Trophoblast cell (in vitro differentiated cells and primary cell): Measurements from ENCODE around the gene ZBTB12.
"Not testable (repeated sequence)": the region's sequence is repeated elsewhere in the genome, so short reads cannot be mapped to it uniquely, and the experiment has no call there.

ENCODE experiments used
- DNase-seq, 2 donors: peaks; one replicate each; pipeline ENCODE4 v3.0.0-alpha.2; 2016
- H2AFZ ChIP-seq: 2 replicates; pipeline ENCODE4 v1.6.1; 2013; ENCODE audit warnings: low read length, moderate library complexity, mild to moderate bottlenecking; ENCODE audit not compliant: insufficient read depth, poor library complexity
- H2AK5ac ChIP-seq: 2 replicates; pipeline ENCODE4 v1.6.1; 2013; ENCODE audit warnings: mild to moderate bottlenecking, low read length
- H2BK120ac ChIP-seq: 2 replicates; pipeline ENCODE4 v1.6.1; 2013; ENCODE audit warnings: low read length, mild to moderate bottlenecking, moderate library complexity; ENCODE audit not compliant: insufficient read depth, poor library complexity
- H2BK12ac ChIP-seq: 2 replicates; pipeline ENCODE4 v1.6.1; 2013; ENCODE audit warnings: mild to moderate bottlenecking, low read length, moderate library complexity
- H2BK5ac ChIP-seq: 2 replicates; pipeline ENCODE4 v1.6.1; 2013; ENCODE audit warnings: low read length, low read depth, moderate library complexity, mild to moderate bottlenecking; ENCODE audit not compliant: poor library complexity
- H3K14ac ChIP-seq: 2 replicates; pipeline ENCODE4 v1.6.1; 2013; ENCODE audit warnings: mild to moderate bottlenecking, low read length
- H3K18ac ChIP-seq: 2 replicates; pipeline ENCODE4 v1.6.1; 2013; ENCODE audit warnings: mild to moderate bottlenecking, low read length
- H3K23ac ChIP-seq: 2 replicates; pipeline ENCODE4 v1.6.1; 2013; ENCODE audit warnings: low read length
- H3K27ac ChIP-seq: 2 replicates; pipeline ENCODE4 v1.5.1; 2013; ENCODE audit warnings: low read depth, mild to moderate bottlenecking, inconsistent platforms, low read length, moderate library complexity
- H3K27me3 ChIP-seq: 2 replicates; pipeline ENCODE4 v1.6.1; 2013; ENCODE audit warnings: inconsistent platforms, mild to moderate bottlenecking, low read length, moderate library complexity; ENCODE audit not compliant: insufficient read depth
- H3K36me3 ChIP-seq, 2 experiments: 1 replicate in 1 of 2; 2 replicates in 1 of 2; pipeline ENCODE4 v1.6.1; 2013; ENCODE audit warnings: low read length in 2 of 2, mild to moderate bottlenecking in 2 of 2, moderate library complexity in 1 of 2; ENCODE audit not compliant: insufficient read depth in 2 of 2, control insufficient read depth in 1 of 2
- H3K4ac ChIP-seq: 2 replicates; pipeline ENCODE4 v1.6.1; 2013; ENCODE audit warnings: low read depth, mild to moderate bottlenecking, low read length, moderate library complexity
- H3K4me1 ChIP-seq, 2 experiments: 1 replicate in 1 of 2; 2 replicates in 1 of 2; pipeline ENCODE4 v1.6.1; 2013; ENCODE audit warnings: low read length in 2 of 2, mild to moderate bottlenecking in 2 of 2, moderate library complexity in 1 of 2; ENCODE audit not compliant: insufficient read depth in 2 of 2, control insufficient read depth in 1 of 2
- H3K4me2 ChIP-seq: 2 replicates; pipeline ENCODE4 v1.6.1; 2013; ENCODE audit warnings: inconsistent platforms, mild to moderate bottlenecking, low read length, moderate library complexity
- H3K4me3 ChIP-seq: 2 replicates; pipeline ENCODE4 v1.5.1; 2013; ENCODE audit warnings: mild to moderate bottlenecking, low read depth, low read length, inconsistent platforms
- H3K79me1 ChIP-seq: one replicate; pipeline ENCODE4 v1.6.1; 2013; ENCODE audit warnings: low read length
- H3K79me2 ChIP-seq: 2 replicates; pipeline ENCODE4 v1.6.1; 2013; ENCODE audit warnings: low read length, mild to moderate bottlenecking; ENCODE audit not compliant: control insufficient read depth, insufficient read depth, poor library complexity
- H3K9ac ChIP-seq: 2 replicates; pipeline ENCODE4 v1.6.1; 2013; ENCODE audit warnings: mild to moderate bottlenecking, low read length
- H3K9me3 ChIP-seq: 2 replicates; pipeline ENCODE4 v1.6.1; 2013; ENCODE audit warnings: low read depth, mild to moderate bottlenecking, control low read depth, inconsistent platforms, low read length; ENCODE audit not compliant: insufficient read depth
- H4K12ac ChIP-seq: 2 replicates; pipeline ENCODE4 v1.6.1; 2013; ENCODE audit warnings: low read depth, mild to moderate bottlenecking, low read length, moderate library complexity
- H4K8ac ChIP-seq: 2 replicates; pipeline ENCODE4 v1.6.1; 2013; ENCODE audit warnings: low read depth, mild to moderate bottlenecking, low read length, moderate library complexity
- H4K91ac ChIP-seq: one replicate; pipeline ENCODE4 v1.6.1; 2013; ENCODE audit warnings: low read depth, mild to moderate bottlenecking, low read length, moderate library complexity
- WGBS: extraction: QIAGEN DNeasy Blood & Tissue Kit; methylation state at CpG from one replicate; pipeline ENCODE4 v1.1.7; 2013; ENCODE audit warnings: missing lambda C conversion rate; ENCODE audit not compliant: insufficient read length, insufficient coverage; ENCODE audit errors: extremely low coverage; 5-methylcytosine and 5-hydroxymethylcytosine counted together

The ZBTB12 gene

GRCh38 chr6:31868658-31868971, 33.3 kb downstream of the ZBTB12 start:
- not testable (repeated sequence) for H2BK12ac ChIP-seq, H4K91ac ChIP-seq

GRCh38 chr6:31865205-31866118, 36.4 kb downstream of the ZBTB12 start:
- Histone ChIP-seq H3K9ac (no peak overlapping the region), H3K14ac (peak overlapping the region; percentile 11), H4K91ac (no peak overlapping the region), H3K23ac (no peak overlapping the region), H3K36me3 (peaks cover 3 to 7% of the 10 kb centered on the region in 2 experiments), H3K79me2 (peaks cover 6% of the 10 kb centered on the region), H3K4me1 (peaks cover 10 to 18% of the 10 kb centered on the region in 2 experiments), H3K9me3 (no peaks in the 10 kb centered on the region), H2BK5ac (no peak overlapping the region), H2AFZ (no peak overlapping the region), H3K4me3 (no peak overlapping the region), H4K12ac (no peak overlapping the region), H3K18ac (no peak overlapping the region), H2AK5ac (no peak overlapping the region), H3K27ac (no peak overlapping the region), H3K4ac (no peak overlapping the region), H3K4me2 (no peak overlapping the region), H3K27me3 (no peaks in the 10 kb centered on the region), H3K79me1 (peaks cover 8% of the 10 kb centered on the region), H2BK120ac (no peak overlapping the region), H2BK12ac (no peak overlapping the region), H4K8ac (no peak overlapping the region)
- DNase-seq: peak; percentile 77 to 84
- no CpG with 5 or more reads among the region's 21 CpGs for WGBS

More at GRCh38 chr6:31868658-31868971, 33.3 kb downstream of the ZBTB12 start:
- DNase-seq, H3K27ac ChIP-seq, H3K36me3 ChIP-seq, H2AFZ ChIP-seq, H3K4me2 ChIP-seq, H3K9ac ChIP-seq, H3K23ac ChIP-seq, H3K18ac ChIP-seq, H4K12ac ChIP-seq, H3K4ac ChIP-seq, H3K79me2 ChIP-seq, H3K79me1 ChIP-seq, H2BK5ac ChIP-seq, H2AK5ac ChIP-seq, H3K4me3 ChIP-seq, H3K14ac ChIP-seq, H3K9me3 ChIP-seq, H4K8ac ChIP-seq, H3K27me3 ChIP-seq, H2BK120ac ChIP-seq: not testable (repeated sequence)
- no CpG with 5 or more reads among the region's 1 CpG for WGBS
- H3K4me1 ChIP-seq: peaks cover 11 to 22% of the 10 kb centered on the region in 2 experiments

GRCh38 chr6:31864818-31865204, 37.1 kb downstream of the ZBTB12 start:
- Histone ChIP-seq H3K9ac (no peak overlapping the region), H3K36me3 (peaks cover 9 to 14% of the 10 kb centered on the region in 2 experiments), H4K8ac (no peak overlapping the region), H3K27ac (no peak overlapping the region), H3K4ac (no peak overlapping the region), H2AFZ (no peak overlapping the region), H2BK12ac (peak overlapping the region; percentile 72), H4K12ac (no peak overlapping the region), H3K23ac (no peak overlapping the region), H3K79me2 (peaks cover 6% of the 10 kb centered on the region), H3K18ac (no peak overlapping the region), H3K79me1 (peaks cover 8% of the 10 kb centered on the region), H2AK5ac (no peak overlapping the region), H3K4me2 (no peak overlapping the region), H2BK5ac (no peak overlapping the region), H3K27me3 (no peaks in the 10 kb centered on the region), H4K91ac (peak overlapping the region; percentile 34), H3K4me3 (no peak overlapping the region), H3K9me3 (no peaks in the 10 kb centered on the region), H3K14ac (peak overlapping the region; percentile 11), H3K4me1 (peaks cover 10 to 18% of the 10 kb centered on the region in 2 experiments), H2BK120ac (peak overlapping the region; percentile 17)
- WGBS: no CpG with 5 or more reads among the region's 8 CpGs
- DNase-seq: no peak

GRCh38 chr6:31864123-31864562, 37.7 kb downstream of the ZBTB12 start:
- not testable (repeated sequence) for H2AFZ ChIP-seq, H3K23ac ChIP-seq, H2BK12ac ChIP-seq, H3K18ac ChIP-seq, DNase-seq, H2AK5ac ChIP-seq, H4K8ac ChIP-seq, H3K14ac ChIP-seq, H4K12ac ChIP-seq, H2BK120ac ChIP-seq, H3K27me3 ChIP-seq, H3K9ac ChIP-seq, H3K4ac ChIP-seq, H2BK5ac ChIP-seq, H3K4me3 ChIP-seq, H4K91ac ChIP-seq, H3K79me1 ChIP-seq, H3K27ac ChIP-seq, H3K79me2 ChIP-seq, H3K9me3 ChIP-seq
- H3K4me2 ChIP-seq: peak overlapping the region; percentile 90
- no CpG with 5 or more reads among the region's 16 CpGs for WGBS
- H3K4me1 ChIP-seq: peaks cover 10 to 18% of the 10 kb centered on the region in 2 experiments
- peaks cover 16 to 20% of the 10 kb centered on the region in 2 experiments for H3K36me3 ChIP-seq
